HEK293T (cell line): ENCODE data around the gene CD38.
A peak's percentile ranks its signal among the peaks of the same experiment; 100 is the strongest.

Experiments
- CTCF ChIA-PET: fragments of 350-600 bp; formaldehyde crosslinking; extraction: SDS; loops from one replicate; lab custom pipeline; 2021; ENCODE audit warnings: antibody characterized with exemption, inconsistent platforms; lab: Yijun Ruan, JAX
- POLR2A ChIA-PET: fragments of 350-600 bp; formaldehyde crosslinking; extraction: SDS; loops from one replicate; lab custom pipeline; 2020; ENCODE audit warnings: antibody characterized with exemption, inconsistent platforms; lab: Yijun Ruan, JAX
- DNase-seq: peaks from one replicate; pipeline ENCODE4 v3.0.0; 2012; ENCODE audit warnings: mixed read lengths; ENCODE audit errors: extremely low spot score
- ARNT ChIP-seq: fragments of 450-650 bp; IDR thresholded peaks from 2 replicates; pipeline ENCODE4 v1.6.1; 2017; ENCODE audit warnings: mild to moderate bottlenecking
- BHLHE40 ChIP-seq: fragments of 450-650 bp; IDR thresholded peaks from 2 replicates; pipeline ENCODE4 v1.6.1; 2016; ENCODE audit warnings: mild to moderate bottlenecking, moderate library complexity, borderline replicate concordance
- CTBP1 ChIP-seq: fragments of 450-650 bp; IDR thresholded peaks from 2 replicates; pipeline ENCODE4 v1.6.1; 2016; ENCODE audit warnings: borderline replicate concordance
- ELF4 ChIP-seq: fragments of 450-650 bp; IDR thresholded peaks from 2 replicates; pipeline ENCODE4 v1.6.1; 2017; ENCODE audit warnings: antibody characterized with exemption
- FOXA1 ChIP-seq: fragments of 450-650 bp; IDR thresholded peaks from 2 replicates; pipeline ENCODE4 v1.6.1; 2016; ENCODE audit warnings: mild to moderate bottlenecking
- FOXK2 ChIP-seq: fragments of 450-650 bp; IDR thresholded peaks from 2 replicates; pipeline ENCODE4 v1.6.1; 2016; ENCODE audit warnings: mild to moderate bottlenecking
- FOXM1 ChIP-seq: fragments of 450-650 bp; IDR thresholded peaks from 2 replicates; pipeline ENCODE4 v1.6.1; 2017; ENCODE audit warnings: mild to moderate bottlenecking, borderline replicate concordance
- HDGF ChIP-seq: fragments of 450-650 bp; IDR thresholded peaks from 2 replicates; pipeline ENCODE4 v1.6.1; 2017; ENCODE audit warnings: antibody characterized with exemption, borderline replicate concordance
- L3MBTL2 ChIP-seq: fragments of 450-650 bp; conservative IDR thresholded peaks from 2 replicates; pipeline ENCODE4 v1.6.1; 2016; ENCODE audit warnings: mild to moderate bottlenecking
- LEF1 ChIP-seq: fragments of 450-650 bp; IDR thresholded peaks from 2 replicates; pipeline ENCODE4 v1.6.1; 2017; ENCODE audit warnings: mild to moderate bottlenecking, borderline replicate concordance
- NFRKB ChIP-seq: fragments of 450-650 bp; IDR thresholded peaks from 2 replicates; pipeline ENCODE4 v1.6.1; 2016; ENCODE audit warnings: mild to moderate bottlenecking, moderate library complexity
- SP1 ChIP-seq: fragments of 450-650 bp; IDR thresholded peaks from 2 replicates; pipeline ENCODE4 v1.6.1; 2017
- SUZ12 ChIP-seq: fragments of 450-650 bp; IDR thresholded peaks from 2 replicates; pipeline ENCODE4 v1.6.1; 2016; ENCODE audit warnings: mild to moderate bottlenecking
- TARDBP ChIP-seq: fragments of 450-650 bp; IDR thresholded peaks from 2 replicates; pipeline ENCODE4 v1.6.1; 2016
- ZNF384 ChIP-seq: fragments of 450-650 bp; IDR thresholded peaks from 2 replicates; pipeline ENCODE4 v1.6.1; 2016
- TF ChIP-seq, protein P1 (sequence below): fragments of 450-650 bp; IDR thresholded peaks from 2 replicates; pipeline ENCODE4 v1.6.1; 2016

The CD38 gene

DNA sequence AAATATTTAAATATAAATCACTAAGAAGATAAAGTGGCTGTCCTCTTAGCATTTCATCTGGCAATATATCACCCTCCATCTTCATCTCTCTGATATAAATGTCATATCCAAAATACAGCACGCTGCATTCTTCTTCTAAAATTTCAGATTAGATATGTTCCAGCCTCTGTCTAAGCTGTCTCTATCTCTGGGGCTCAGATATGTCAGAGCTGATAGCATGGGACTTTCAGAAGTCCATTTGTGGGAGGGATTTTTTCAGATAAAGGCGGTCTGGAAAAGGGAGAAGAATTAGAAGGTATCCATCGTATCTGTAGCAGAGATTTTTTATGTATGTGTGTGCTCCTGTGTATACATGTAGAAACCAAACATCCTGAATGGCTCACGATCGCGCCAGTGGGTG is 25.0 kb upstream of the CD38 start:
- POLR2A ChIA-PET: no interaction called here
- CTCF ChIA-PET: no interaction called here
- TF ChIP-seq LEF1 (no peak), BHLHE40 (no peak), CTBP1 (no peak), TARDBP (no peak), ELF4 (no peak), ARNT (no peak), FOXM1 (no peak), HDGF (no peak), NFRKB (no peak), L3MBTL2 (no peak), FOXA1 (no peak), SUZ12 (no peak), SP1 (no peak), ZNF384 (no peak), FOXK2 (no peak)
- TF ChIP-seq, protein P1, sequence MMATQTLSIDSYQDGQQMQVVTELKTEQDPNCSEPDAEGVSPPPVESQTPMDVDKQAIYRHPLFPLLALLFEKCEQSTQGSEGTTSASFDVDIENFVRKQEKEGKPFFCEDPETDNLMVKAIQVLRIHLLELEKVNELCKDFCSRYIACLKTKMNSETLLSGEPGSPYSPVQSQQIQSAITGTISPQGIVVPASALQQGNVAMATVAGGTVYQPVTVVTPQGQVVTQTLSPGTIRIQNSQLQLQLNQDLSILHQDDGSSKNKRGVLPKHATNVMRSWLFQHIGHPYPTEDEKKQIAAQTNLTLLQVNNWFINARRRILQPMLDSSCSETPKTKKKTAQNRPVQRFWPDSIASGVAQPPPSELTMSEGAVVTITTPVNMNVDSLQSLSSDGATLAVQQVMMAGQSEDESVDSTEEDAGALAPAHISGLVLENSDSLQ: no peak
- no peak for DNase-seq

DNA sequence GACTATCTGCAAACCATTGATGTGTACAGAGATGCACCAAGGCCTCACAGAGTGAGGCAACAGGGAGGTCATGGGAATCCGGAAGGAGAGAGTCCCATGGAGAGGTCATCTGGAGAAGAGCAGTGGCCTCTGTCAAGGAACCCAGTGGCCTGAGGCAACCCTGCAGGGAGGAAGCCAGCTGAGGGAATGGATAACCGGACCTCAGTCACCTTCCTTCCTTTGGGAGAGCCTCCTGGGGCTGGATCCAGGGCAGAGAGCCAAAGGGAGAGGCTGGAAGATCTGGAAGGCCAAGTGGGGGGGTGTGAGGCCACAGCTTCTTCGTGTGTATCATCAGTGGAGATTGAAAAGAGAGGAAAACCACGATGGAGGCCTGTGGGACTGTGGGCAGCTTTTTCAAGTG is 24.3 kb upstream of the CD38 start:
- ChIA-PET CTCF (no interaction called here), POLR2A (no interaction called here)
- no peak for TF ChIP-seq SP1
- no peak for TF ChIP-seq SUZ12
- TF ChIP-seq CTBP1: no peak
- no peak for TF ChIP-seq TARDBP
- no peak for TF ChIP-seq FOXA1
- TF ChIP-seq NFRKB: no peak
- no peak for TF ChIP-seq BHLHE40
- TF ChIP-seq ARNT: no peak
- TF ChIP-seq FOXM1: no peak
- no peak for TF ChIP-seq LEF1
- TF ChIP-seq ELF4: no peak
- TF ChIP-seq ZNF384: no peak
- no peak for TF ChIP-seq HDGF
- DNase-seq: no peak

DNA sequence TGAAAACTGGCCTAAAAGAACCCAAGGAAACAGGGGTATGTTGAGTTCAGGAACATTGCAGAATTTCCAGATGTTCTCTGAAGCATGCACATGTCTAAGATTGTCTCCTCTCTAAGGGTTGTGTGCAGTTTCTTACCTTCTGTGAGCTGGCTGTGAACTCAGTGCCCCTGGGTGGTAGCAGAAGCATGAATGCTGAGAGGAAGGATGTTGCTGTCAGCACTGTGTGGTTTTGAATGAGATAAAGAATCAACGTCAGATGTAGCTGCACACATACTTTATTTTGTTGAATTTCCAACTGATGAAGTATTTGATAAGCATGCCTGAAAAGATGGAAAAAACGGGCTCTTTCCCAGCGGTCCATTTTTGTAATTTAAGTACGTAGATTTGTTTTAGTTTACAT is 23.8 kb upstream of the CD38 start:
- DNase-seq: no peak
- ChIA-PET POLR2A (no interaction called here), CTCF (no interaction called here)
- TF ChIP-seq ELF4 (no peak), L3MBTL2 (no peak), CTBP1 (no peak), HDGF (no peak), FOXM1 (no peak), BHLHE40 (no peak), LEF1 (no peak), TARDBP (no peak), FOXA1 (no peak), NFRKB (no peak), SUZ12 (no peak), SP1 (no peak), ARNT (no peak), ZNF384 (no peak), FOXK2 (no peak)
- TF ChIP-seq, protein P1: no peak

DNA sequence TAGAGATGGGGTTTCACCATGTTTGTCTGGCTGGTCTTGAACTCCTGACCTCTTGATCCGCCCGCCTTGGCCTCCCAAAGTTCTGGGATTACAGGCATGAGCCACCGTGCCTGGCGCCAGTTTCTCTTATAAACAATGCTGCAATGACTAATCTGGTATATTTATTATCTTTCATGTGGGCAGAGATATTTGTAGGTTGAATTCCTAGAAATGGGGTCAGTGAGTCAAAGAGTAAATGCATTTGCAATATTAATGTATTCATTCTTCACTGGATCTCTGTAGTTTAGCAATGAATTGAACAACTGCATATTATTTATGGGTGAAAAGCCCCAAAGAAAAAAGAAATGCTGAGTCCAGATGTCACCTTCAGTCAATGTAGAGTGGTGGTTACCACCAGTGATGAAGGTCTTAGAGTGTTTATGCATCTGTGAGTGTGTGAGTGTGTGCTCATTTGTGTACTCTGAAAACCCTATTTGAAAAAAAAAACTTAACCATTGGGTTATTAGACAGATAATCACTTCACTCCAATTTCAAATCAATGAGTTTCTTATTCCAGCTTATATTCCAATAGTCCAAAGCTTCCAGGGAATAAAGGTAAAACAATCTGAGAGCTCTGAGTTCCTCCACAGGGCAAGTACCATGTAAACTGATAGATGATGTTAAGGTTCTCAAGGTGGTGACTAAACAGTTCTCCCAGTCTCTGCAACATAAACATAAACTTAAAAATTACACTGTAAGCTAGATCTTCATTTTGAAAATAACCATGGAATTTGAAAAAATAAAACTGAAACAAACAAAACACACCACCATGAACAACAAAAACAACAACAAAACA is 22.6 kb upstream of the CD38 start:
- TF ChIP-seq ZNF384: no peak
- no peak for TF ChIP-seq NFRKB
- DNase-seq: no peak
- ChIA-PET POLR2A (no interaction called here), CTCF (interaction anchor here (0.7 kb wide), 1 partner anchor 32 kb away, joined by 5 read pairs; no protein-coding TSS in a partner anchor)

DNA sequence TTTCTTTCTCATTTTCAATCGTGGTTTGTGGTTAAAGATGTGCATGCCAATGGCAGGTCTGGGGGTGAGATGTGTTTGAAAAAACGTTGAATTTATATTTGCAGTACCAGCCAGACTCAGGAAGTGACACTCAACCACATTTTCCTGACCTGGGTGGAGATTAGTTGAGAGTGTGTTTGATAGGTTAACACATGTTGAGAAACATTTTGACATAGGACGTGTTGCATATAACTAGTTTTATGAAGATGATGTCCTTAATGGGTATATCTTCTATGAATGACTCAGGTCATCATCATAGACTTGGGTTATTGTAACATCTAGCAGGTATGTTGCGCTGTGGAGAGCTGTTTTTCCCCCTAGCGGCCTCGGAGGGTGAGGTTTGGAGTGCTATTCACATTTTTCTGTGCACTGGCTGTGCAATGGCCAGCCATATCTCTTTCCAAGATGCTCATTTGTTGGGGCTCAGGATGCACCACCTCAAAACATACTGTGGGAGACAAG is 21.7 kb upstream of the CD38 start:
- POLR2A ChIA-PET: no interaction called here
- peak; percentile 21 for DNase-seq
- TF ChIP-seq TARDBP (no peak), HDGF (no peak), FOXK2 (no peak), FOXM1 (no peak), ARNT (no peak), NFRKB (no peak), SUZ12 (no peak), SP1 (no peak), FOXA1 (no peak), BHLHE40 (no peak), CTBP1 (no peak), LEF1 (no peak), L3MBTL2 (no peak), ELF4 (no peak)
- TF ChIP-seq, protein P1: no peak
- CTCF ChIA-PET: interaction anchor here (0.7 to 1.0 kb wide), 2 partner anchors 33 to 76 kb away, joined by 5 read pairs; no protein-coding TSS in a partner anchor

DNA sequence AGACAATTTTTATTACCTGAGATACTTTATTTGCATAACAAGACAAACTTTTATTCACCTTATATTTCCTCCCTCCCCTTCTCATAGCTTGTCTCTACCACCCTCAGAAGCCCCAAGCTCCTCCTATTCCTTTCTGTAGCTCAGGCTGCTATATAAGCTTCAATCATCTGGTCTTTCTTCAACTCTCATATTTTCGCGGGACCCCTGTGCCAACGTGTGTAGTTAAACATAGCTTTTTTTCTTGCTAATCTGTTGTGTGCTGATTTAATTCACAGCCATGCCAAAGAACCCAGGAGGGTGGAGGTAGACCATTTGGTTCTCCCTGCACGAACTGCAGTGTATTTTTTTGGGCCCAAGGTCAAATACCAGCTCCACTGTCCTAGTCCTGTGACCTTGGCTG is 21.1 kb upstream of the CD38 start:
- POLR2A ChIA-PET: no interaction called here

More for the DNA sequence above, 21.1 kb upstream of the CD38 start:
- no peak for TF ChIP-seq FOXM1
- TF ChIP-seq, protein P1: no peak
- TF ChIP-seq BHLHE40: no peak
- CTCF ChIA-PET: interaction anchor here (1.0 kb wide), 1 partner anchor 76 kb away, joined by 5 read pairs; no protein-coding TSS in a partner anchor
- no peak for DNase-seq
